Activated CD8-positive, alpha-beta T cell treated with anti-CD3 and anti-CD28 coated beads, Interleukin-2, amount 10 ng/mL, durations not matched to agents 7 days and 5 days (primary cell): ENCODE measurements around the gene LRBA. TPM values are rescaled to one million over a fixed set of nuclear protein-coding genes. Genes with fewer than 3 reads are reported as not detected.

ENCODE experiments used
- ATAC-seq: fragments of 150-1000 bp; cut with Tn5 transposase; one replicate; pipeline ENCODE4 v1.10.0; 2021; ENCODE audit warnings: moderate library complexity
- CTCF ChIA-PET: fragments of 350-600 bp; sonication (Branson Sonifier 250); formaldehyde crosslinking; loops from one replicate; lab custom pipeline; 2021; ENCODE audit warnings: antibody characterized with exemption; lab: Charles Lee
- POLR2A ChIA-PET: fragments of 350-600 bp; sonication (Branson Sonifier 250); formaldehyde crosslinking; loops from one replicate; lab custom pipeline; 2021; ENCODE audit warnings: antibody characterized with exemption; lab: Charles Lee
- DNase-seq: peaks from one replicate; pipeline ENCODE4 v3.0.0-alpha.2; 2020
- H3K27ac Mint-ChIP-seq: one replicate; pipeline ENCODE4 v1.8.0; 2021; ENCODE audit warnings: mild to moderate bottlenecking, mixed read lengths
- H3K27me3 Mint-ChIP-seq: one replicate; pipeline ENCODE4 v1.8.0; 2021; ENCODE audit warnings: low read depth, mixed read lengths
- H3K36me3 Mint-ChIP-seq: one replicate; pipeline ENCODE4 v1.8.0; 2021; ENCODE audit warnings: low read depth, mixed read lengths
- H3K4me1 Mint-ChIP-seq: one replicate; pipeline ENCODE4 v1.8.0; 2021; ENCODE audit warnings: low read depth, mixed read lengths
- H3K4me3 Mint-ChIP-seq: one replicate; pipeline ENCODE4 v1.8.0; 2021; ENCODE audit warnings: mild to moderate bottlenecking, mixed read lengths
- H3K9me3 Mint-ChIP-seq: one replicate; pipeline ENCODE4 v1.8.0; 2022; ENCODE audit warnings: mixed read lengths; ENCODE audit not compliant: insufficient read depth
- total RNA-seq, 2 experiments: library from RNA; stranded (reverse); gene quantifications; one replicate each; pipeline ENCODE4 v1.2.3, GENCODE V29; 2021

Gene LRBA
- total RNA-seq, 2 experiments from 2014 or later: 43.3 to 44.5 TPM

GRCh38 chr4:150305995-150306394, 709.1 kb downstream of the LRBA start:
- Mint-ChIP-seq H3K4me3 (no peak overlapping the region), H3K27ac (no peak overlapping the region), H3K36me3 (no peaks in the 10 kb centered on the region), H3K9me3 (no peaks in the 10 kb centered on the region), H3K4me1 (no peaks in the 10 kb centered on the region), H3K27me3 (no peaks in the 10 kb centered on the region)
- CTCF ChIA-PET: interaction anchor here (1.2 kb wide), 1 partner anchor 8 kb away, joined by 4 read pairs; no protein-coding TSS in a partner anchor
- POLR2A ChIA-PET: interaction anchor here (0.6 kb wide), 1 partner anchor 240 kb away, joined by 3 read pairs; no protein-coding TSS in a partner anchor
- no peak for DNase-seq
- no peak for ATAC-seq

GRCh38 chr4:150302553-150302952, 712.5 kb downstream of the LRBA start:
- ChIA-PET POLR2A (interaction anchor here (0.6 kb wide), 1 partner anchor 93 kb away, joined by 3 read pairs; no protein-coding TSS in a partner anchor), CTCF (interaction anchor here (6.4 kb wide), 1 partner anchor 565 kb away, joined by 48 read pairs; no protein-coding TSS in a partner anchor)
- Mint-ChIP-seq H3K27me3 (no peaks in the 10 kb centered on the region), H3K36me3 (no peaks in the 10 kb centered on the region), H3K27ac (no peak overlapping the region), H3K4me1 (no peaks in the 10 kb centered on the region), H3K9me3 (no peaks in the 10 kb centered on the region), H3K4me3 (no peak overlapping the region)
- no peak for DNase-seq
- no peak for ATAC-seq

GRCh38 chr4:150299816-150300215, 715.3 kb downstream of the LRBA start:
- no peak for ATAC-seq
- CTCF ChIA-PET: interaction anchor here (6.4 kb wide), 1 partner anchor 568 kb away, joined by 48 read pairs; no protein-coding TSS in a partner anchor

GRCh38 chr4:150297861-150298474, 717.1 kb downstream of the LRBA start:
- ChIA-PET CTCF (interaction anchor here (0.6 to 6.4 kb wide), 9 partner anchors 9 to 715 kb away, joined by 3 to 48 read pairs (median 4); no protein-coding TSS in a partner anchor), POLR2A (no interaction called here)
- Mint-ChIP-seq H3K36me3 (no peaks in the 10 kb centered on the region), H3K27me3 (no peaks in the 10 kb centered on the region), H3K4me3 (no peak overlapping the region), H3K27ac (no peak overlapping the region), H3K9me3 (no peaks in the 10 kb centered on the region), H3K4me1 (no peaks in the 10 kb centered on the region)
- ATAC-seq: no peak
- peak; percentile 56 for DNase-seq

More at GRCh38 chr4:150299816-150300215, 715.3 kb downstream of the LRBA start:
- Mint-ChIP-seq H3K27ac (no peak overlapping the region), H3K9me3 (no peaks in the 10 kb centered on the region), H3K4me3 (no peak overlapping the region), H3K27me3 (no peaks in the 10 kb centered on the region), H3K4me1 (no peaks in the 10 kb centered on the region), H3K36me3 (no peaks in the 10 kb centered on the region)
- POLR2A ChIA-PET: no interaction called here
- no peak for DNase-seq

GRCh38 chr4:150289881-150290280, 725.2 kb downstream of the LRBA start:
- Mint-ChIP-seq H3K9me3 (no peaks in the 10 kb centered on the region), H3K36me3 (peaks cover 7% of the 10 kb centered on the region), H3K4me3 (no peak overlapping the region), H3K27ac (no peak overlapping the region), H3K4me1 (no peaks in the 10 kb centered on the region), H3K27me3 (no peaks in the 10 kb centered on the region)
- ChIA-PET POLR2A (interaction anchor here (0.6 kb wide), 1 partner anchor 22 kb away, joined by 3 read pairs; no protein-coding TSS in a partner anchor), CTCF (no interaction called here)
- ATAC-seq (no peak), DNase-seq (no peak)

GRCh38 chr4:150289198-150289597, 725.9 kb downstream of the LRBA start:
- H3K27ac Mint-ChIP-seq: no peak overlapping the region
- no peaks in the 10 kb centered on the region for H3K9me3 Mint-ChIP-seq
- no peaks in the 10 kb centered on the region for H3K4me1 Mint-ChIP-seq
- ChIA-PET POLR2A (no interaction called here), CTCF (no interaction called here)
- no peaks in the 10 kb centered on the region for H3K27me3 Mint-ChIP-seq
- peaks cover 7% of the 10 kb centered on the region for H3K36me3 Mint-ChIP-seq
- H3K4me3 Mint-ChIP-seq: no peak overlapping the region
- DNase-seq (no peak), ATAC-seq (no peak)

- no peaks in the 10 kb centered on the region for H3K4me1 Mint-ChIP-seq
- H3K27me3 Mint-ChIP-seq: no peaks in the 10 kb centered on the region
- no peak for ATAC-seq
- CTCF ChIA-PET: no interaction called here
- POLR2A ChIA-PET: no interaction called here
- H3K27ac Mint-ChIP-seq: no peak overlapping the region
- no peaks in the 10 kb centered on the region for H3K9me3 Mint-ChIP-seq
- peaks cover 12% of the 10 kb centered on the region for H3K36me3 Mint-ChIP-seq
- H3K4me3 Mint-ChIP-seq: no peak overlapping the region
- DNase-seq: no peak
Observed at GRCh38 chr4:150286656-150287055, 728.4 kb downstream of the LRBA start.

- Mint-ChIP-seq H3K9me3 (no peaks in the 10 kb centered on the region), H3K4me1 (no peaks in the 10 kb centered on the region), H3K4me3 (no peak overlapping the region), H3K27ac (no peak overlapping the region), H3K36me3 (peaks cover 16% of the 10 kb centered on the region), H3K27me3 (no peaks in the 10 kb centered on the region)
- DNase-seq (no peak), ATAC-seq (no peak)
- POLR2A ChIA-PET: interaction anchor here (0.6 kb wide), 1 partner anchor 592 kb away, joined by 3 read pairs; no protein-coding TSS in a partner anchor
- CTCF ChIA-PET: interaction anchor here (0.8 kb wide), 1 partner anchor 21 kb away, joined by 3 read pairs; no protein-coding TSS in a partner anchor
Observed at GRCh38 chr4:150283689-150284088, 731.4 kb downstream of the LRBA start.

- ChIA-PET POLR2A (interaction anchor here (0.9 kb wide), 1 partner anchor 9 kb away, joined by 4 read pairs; no protein-coding TSS in a partner anchor), CTCF (interaction anchor here (1.3 kb wide), 1 partner anchor 40 kb away, joined by 3 read pairs; no protein-coding TSS in a partner anchor)
Observed at GRCh38 chr4:150280975-150281374, 734.1 kb downstream of the LRBA start.

GRCh38 chr4:150280081-150280895, 734.8 kb downstream of the LRBA start:
- Mint-ChIP-seq H3K27me3 (no peaks in the 10 kb centered on the region), H3K9me3 (no peaks in the 10 kb centered on the region), H3K27ac (no peak overlapping the region), H3K4me1 (no peaks in the 10 kb centered on the region), H3K4me3 (no peak overlapping the region), H3K36me3 (peaks cover 37% of the 10 kb centered on the region)
- POLR2A ChIA-PET: interaction anchor here (0.9 kb wide), 1 partner anchor 9 kb away, joined by 4 read pairs; no protein-coding TSS in a partner anchor
- DNase-seq (no peak), ATAC-seq (no peak)
- CTCF ChIA-PET: interaction anchor here (1.3 kb wide), 1 partner anchor 39 kb away, joined by 3 read pairs; no protein-coding TSS in a partner anchor

More at GRCh38 chr4:150280975-150281374, 734.1 kb downstream of the LRBA start:
- Mint-ChIP-seq H3K36me3 (peaks cover 31% of the 10 kb centered on the region), H3K4me3 (no peak overlapping the region), H3K4me1 (no peaks in the 10 kb centered on the region), H3K9me3 (no peaks in the 10 kb centered on the region), H3K27me3 (no peaks in the 10 kb centered on the region), H3K27ac (no peak overlapping the region)
- no peak for DNase-seq
- ATAC-seq: no peak

- CTCF ChIA-PET: no interaction called here
- peaks cover 46% of the 10 kb centered on the region for H3K36me3 Mint-ChIP-seq
- no peak for ATAC-seq
Observed at GRCh38 chr4:150278206-150278605, 736.9 kb downstream of the LRBA start.

More at GRCh38 chr4:150278206-150278605, 736.9 kb downstream of the LRBA start:
- POLR2A ChIA-PET: no interaction called here
- Mint-ChIP-seq H3K4me3 (no peak overlapping the region), H3K27me3 (no peaks in the 10 kb centered on the region), H3K4me1 (no peaks in the 10 kb centered on the region), H3K9me3 (no peaks in the 10 kb centered on the region), H3K27ac (no peak overlapping the region)
- DNase-seq: no peak
